GM18511 (cell line): ENCODE results near the gene GADD45B.
"Not testable (repeated sequence)": the region's sequence is repeated elsewhere in the genome, so short reads cannot be mapped to it uniquely, and the experiment has no call there.

ENCODE experiments used
- ATAC-seq: cut with Tn5 transposase; IDR thresholded peaks from one replicate; pipeline ENCODE4 v1.9.1; 2021; ENCODE audit warnings: mild to moderate bottlenecking, moderate library complexity; ENCODE audit not compliant: unreplicated experiment

The GADD45B gene

GRCh38 chr19:2487842-2488241 lies 11.9 kb downstream of the GADD45B start:
- ATAC-seq: no peak

GRCh38 chr19:2488405-2488941 lies 12.5 kb downstream of the GADD45B start:
- no peak for ATAC-seq

GRCh38 chr19:2488942-2489731 lies 13.2 kb downstream of the GADD45B start:
- no peak for ATAC-seq

- ATAC-seq: no peak
These were observed 14.7 kb downstream of the GADD45B start for GRCh38 chr19:2490659-2491058.

- ATAC-seq: no peak
These were observed 15.3 kb downstream of the GADD45B start for GRCh38 chr19:2491130-2491801.

GRCh38 chr19:2492870-2493269 lies 16.9 kb downstream of the GADD45B start:
- no peak for ATAC-seq

- not testable (repeated sequence) for ATAC-seq
These were observed 17.5 kb downstream of the GADD45B start for GRCh38 chr19:2493448-2493847.

- ATAC-seq: no peak
These were observed 18.1 kb downstream of the GADD45B start for GRCh38 chr19:2494084-2494446.

GRCh38 chr19:2494447-2495129 lies 18.7 kb downstream of the GADD45B start:
- ATAC-seq: no peak

GRCh38 chr19:2495130-2495641 lies 19.3 kb downstream of the GADD45B start:
- ATAC-seq: no peak

GRCh38 chr19:2495651-2496316 lies 19.9 kb downstream of the GADD45B start:
- no peak for ATAC-seq

- no peak for ATAC-seq
These were observed 21.3 kb downstream of the GADD45B start for GRCh38 chr19:2497186-2497585.

- ATAC-seq: no peak
These were observed 24.2 kb downstream of the GADD45B start for GRCh38 chr19:2500156-2500555.

GRCh38 chr19:2500841-2501261 lies 24.9 kb downstream of the GADD45B start:
- ATAC-seq: no peak

GRCh38 chr19:2503521-2504109 lies 27.7 kb downstream of the GADD45B start:
- no peak for ATAC-seq

GRCh38 chr19:2506656-2507055 lies 30.7 kb downstream of the GADD45B start:
- ATAC-seq: not testable (repeated sequence)

GRCh38 chr19:2507109-2507508 lies 31.2 kb downstream of the GADD45B start:
- no peak for ATAC-seq

- ATAC-seq: no peak
These were observed 33.2 kb downstream of the GADD45B start for GRCh38 chr19:2509096-2509495.

GRCh38 chr19:2511570-2511969 lies 35.6 kb downstream of the GADD45B start:
- ATAC-seq: no peak

GRCh38 chr19:2511991-2512390 lies 36.1 kb downstream of the GADD45B start:
- ATAC-seq: no peak
